HG02840 (cell line): Measurements from ENCODE around the gene PPM1L.

Source experiments
- ATAC-seq: cut with Tn5 transposase; IDR thresholded peaks from one replicate; pipeline ENCODE4 v1.9.1; 2021; ENCODE audit warnings: mild to moderate bottlenecking, moderate library complexity, moderate number of reproducible peaks; ENCODE audit not compliant: unreplicated experiment, low FRiP score

PPM1L gene

GRCh38 chr3:161070980-161071663 is 315.1 kb downstream of the PPM1L start:
- ATAC-seq: no peak

DNA sequence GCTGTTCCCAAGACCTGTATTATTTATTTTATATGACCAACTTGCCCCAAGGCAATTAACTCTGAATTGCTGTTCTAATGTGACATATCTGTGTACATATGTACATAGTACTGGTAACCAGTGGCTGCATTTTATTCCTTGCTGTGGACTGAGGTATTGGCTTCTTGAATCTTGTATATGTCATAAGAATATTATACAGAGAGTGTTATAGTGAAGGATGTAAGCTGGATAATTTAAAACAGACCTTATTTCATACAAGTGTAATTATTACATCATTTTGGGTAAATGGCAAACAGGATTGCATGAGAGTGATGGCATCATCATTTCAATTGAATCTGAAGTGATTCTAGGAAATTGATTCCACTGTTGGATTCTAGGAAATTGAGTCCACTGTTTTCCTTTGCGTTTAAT is 316.2 kb downstream of the PPM1L start:
- no peak for ATAC-seq

- no peak for ATAC-seq
Measured at GRCh38 chr3:161072751-161073150, 316.7 kb downstream of the PPM1L start.

GRCh38 chr3:161073181-161073580 is 317.1 kb downstream of the PPM1L start:
- ATAC-seq: no peak

DNA sequence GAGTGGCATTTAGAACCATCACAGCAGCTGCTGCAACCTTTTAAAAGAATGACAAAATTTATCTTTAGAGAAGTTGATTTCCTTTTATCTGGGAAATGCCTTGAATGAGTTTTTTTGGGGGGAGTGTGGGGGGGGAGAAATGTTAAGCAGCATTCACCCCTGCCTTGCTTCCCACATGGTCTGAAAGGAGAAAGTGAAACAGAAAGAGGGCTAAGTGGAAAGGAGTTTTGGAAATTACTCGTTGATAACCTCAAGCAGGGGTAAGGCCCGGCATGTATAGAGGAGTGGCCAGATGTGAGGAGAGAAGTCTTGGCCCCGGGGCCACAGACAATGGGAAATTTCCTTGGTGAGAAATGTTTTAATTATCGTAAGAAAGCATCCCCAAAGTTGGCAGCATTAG is 325.6 kb downstream of the PPM1L start:
- peak; percentile 83 for ATAC-seq

- ATAC-seq: peak; percentile 19
Measured at GRCh38 chr3:161082063-161082462, 326.0 kb downstream of the PPM1L start.

DNA sequence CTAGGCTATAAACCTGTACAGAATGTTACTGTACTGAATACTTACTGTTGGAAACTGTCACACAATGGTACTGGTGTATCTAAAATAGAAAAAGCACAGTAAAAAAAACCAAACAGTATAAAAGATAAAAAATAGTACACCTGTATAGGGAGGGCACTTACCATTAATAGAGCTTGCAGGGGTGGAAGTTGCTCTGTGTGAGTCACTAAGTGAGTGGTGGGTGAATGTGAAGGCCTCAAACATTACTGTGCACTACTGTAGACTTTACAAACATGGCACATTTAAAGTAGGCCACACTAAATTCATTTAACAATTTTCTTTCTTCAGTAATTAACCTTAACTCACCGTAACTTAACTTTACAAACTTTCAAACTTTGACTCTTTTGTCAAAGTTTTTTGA is 327.1 kb downstream of the PPM1L start:
- ATAC-seq: no peak

GRCh38 chr3:161084277-161084676 is 328.2 kb downstream of the PPM1L start:
- no peak for ATAC-seq

- no peak for ATAC-seq
Measured at GRCh38 chr3:161093895-161094294, 337.9 kb downstream of the PPM1L start.

GRCh38 chr3:161096771-161097367 is 340.8 kb downstream of the PPM1L start:
- ATAC-seq: no peak

DNA sequence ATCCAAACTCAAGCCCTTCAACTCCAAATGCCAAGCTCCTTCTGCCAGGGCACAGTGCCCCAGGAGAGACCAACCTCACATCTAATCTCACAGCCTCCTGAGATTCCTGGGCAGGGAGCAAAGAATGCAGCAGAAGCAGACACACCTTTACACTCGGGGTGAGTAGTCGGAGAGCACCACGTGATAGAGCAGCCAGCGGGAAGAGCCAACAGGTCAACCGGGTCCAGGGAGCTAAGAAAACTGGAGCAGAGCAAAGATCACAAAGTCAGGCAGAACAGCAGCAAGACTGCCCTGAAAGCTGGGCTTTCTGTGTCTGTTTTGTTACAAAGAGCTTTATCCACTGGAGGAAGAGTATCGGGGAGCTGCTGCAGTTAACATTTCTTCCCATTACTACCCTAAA is 345.0 kb downstream of the PPM1L start:
- no peak for ATAC-seq

- no peak for ATAC-seq
Measured at GRCh38 chr3:161101609-161102008, 345.6 kb downstream of the PPM1L start.

DNA sequence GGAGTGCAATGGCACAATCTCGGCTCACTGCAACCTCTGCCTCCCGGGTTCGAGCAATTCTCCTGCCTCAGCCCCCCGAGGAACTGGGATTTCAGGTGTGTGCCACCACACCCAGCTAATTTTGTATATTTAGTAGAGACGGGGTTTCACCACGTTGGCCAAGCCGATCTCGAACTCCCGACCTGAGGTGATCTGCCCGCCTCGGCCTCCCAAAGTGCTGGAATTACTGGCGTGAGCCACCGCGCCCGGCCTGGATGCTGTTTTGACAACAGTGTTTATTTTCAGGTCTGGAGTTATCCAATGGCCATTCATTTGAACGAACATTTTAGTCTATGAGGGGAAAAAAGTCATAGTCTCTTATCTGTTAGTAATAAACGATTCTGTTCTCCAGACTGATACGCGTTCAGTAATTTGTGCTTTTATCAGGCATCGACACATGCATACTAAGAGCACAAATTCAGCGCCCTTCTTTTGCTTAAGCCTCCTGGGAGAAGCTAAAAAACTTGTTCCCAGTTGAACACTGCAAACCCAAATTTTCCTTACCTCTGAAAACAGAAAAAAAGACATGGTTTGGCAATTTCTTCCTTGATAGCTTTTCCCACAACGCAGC is 347.9 kb downstream of the PPM1L start:
- ATAC-seq: no peak

DNA sequence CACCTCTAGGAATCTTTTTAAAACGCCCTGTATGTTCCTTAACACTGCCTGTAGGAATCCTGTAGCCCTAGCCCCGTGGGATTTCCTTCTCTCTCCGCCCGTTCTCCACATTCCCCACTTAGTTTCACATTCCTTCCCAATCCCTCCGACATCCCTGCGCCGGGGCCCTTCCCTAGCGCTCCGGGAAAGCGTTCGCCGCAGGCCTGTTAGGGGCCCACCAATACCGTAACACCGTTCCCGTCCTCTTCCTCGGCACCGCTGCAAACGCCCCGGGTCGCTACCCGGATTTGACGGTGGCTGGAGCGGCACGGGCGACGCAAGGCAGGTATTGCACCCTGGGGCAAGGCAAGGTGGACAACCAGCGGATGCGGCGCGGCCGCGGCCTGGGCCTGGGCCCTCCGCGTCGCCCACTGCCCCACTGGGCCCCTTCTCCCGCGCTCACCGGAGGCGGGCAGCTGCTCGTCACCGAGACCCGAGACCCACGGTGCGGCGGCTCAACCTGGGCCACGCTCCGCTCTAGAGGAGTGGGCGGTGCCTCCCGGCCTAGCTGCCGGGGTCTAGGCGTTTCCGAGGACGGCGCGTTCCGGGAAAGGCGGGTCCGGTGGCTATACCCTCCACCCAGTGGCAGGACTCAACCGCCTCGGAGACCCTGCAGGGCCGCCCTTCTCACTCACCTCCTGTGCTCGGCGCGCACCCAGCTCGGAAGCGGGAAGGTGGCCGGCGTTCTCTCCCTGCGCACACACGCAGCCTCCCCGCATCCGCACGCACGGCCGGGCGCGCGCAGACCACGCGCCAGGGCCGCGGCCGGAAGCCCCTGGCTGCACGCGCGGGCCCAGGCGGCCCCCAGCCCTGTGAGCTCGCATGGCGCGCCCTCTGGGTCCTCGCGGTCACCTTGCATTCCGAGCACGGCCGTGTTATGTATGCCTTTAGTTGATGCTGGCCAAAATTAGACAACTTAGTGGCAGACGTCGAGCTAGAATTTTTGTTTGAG is 348.8 kb downstream of the PPM1L start, which contains the start of gene B3GALNT1:
Gene B3GALNT1, minus strand, starts transcription at position 789 of the 991 bp plus-strand sequence. CDS start 18,595 bp downstream, outside the sequence.
- ATAC-seq: peak; percentile 86

GRCh38 chr3:161107311-161107710 is 351.3 kb downstream of the PPM1L start:
- no peak for ATAC-seq

DNA sequence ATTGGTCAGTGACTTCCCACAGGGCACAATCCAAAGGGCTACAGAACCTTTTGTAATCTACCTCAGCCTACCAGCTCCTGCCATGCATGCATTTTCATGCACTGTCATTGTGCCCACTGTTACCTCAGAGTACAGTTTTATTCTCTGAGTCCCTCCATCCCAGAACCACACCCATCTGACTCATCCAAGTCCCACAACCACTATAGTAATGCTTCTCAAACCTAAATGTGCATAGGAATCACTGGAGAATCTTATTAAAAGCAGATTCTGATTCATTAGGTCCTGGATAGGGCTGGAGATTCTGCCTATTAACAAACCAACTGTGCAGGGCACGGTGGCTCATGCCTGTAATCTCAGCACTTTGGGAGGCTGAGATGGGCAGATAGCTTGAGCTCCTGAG is 352.8 kb downstream of the PPM1L start:
- ATAC-seq: no peak

GRCh38 chr3:161117646-161118045 is 361.6 kb downstream of the PPM1L start:
- ATAC-seq: no peak

DNA sequence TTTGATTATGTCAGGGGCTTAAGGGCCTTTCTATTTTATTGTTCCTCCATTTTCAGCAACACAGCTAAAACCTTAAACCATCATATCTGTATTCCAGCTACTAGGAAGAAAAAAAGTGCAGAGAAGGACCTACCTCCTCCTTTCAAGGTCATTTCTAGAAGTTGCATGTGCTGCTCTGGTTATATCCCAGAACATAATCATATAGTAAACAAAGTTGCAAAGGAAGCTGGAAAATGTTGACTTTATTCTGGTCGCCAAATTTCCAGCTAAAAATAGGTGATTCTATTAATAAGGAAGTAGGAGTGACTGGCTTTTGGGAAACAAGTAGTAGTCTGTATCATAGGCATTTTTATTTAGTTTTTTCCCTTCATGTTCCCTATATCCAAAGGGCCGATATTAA is 370.5 kb downstream of the PPM1L start:
- ATAC-seq: no peak
